Uterus (tissue), 2 donors: ENCODE measurements around the gene KRTAP10-8.

ENCODE experiments used
- CTCF ChIP-seq, 4 experiments: fragments of 200-600 bp in 2 of 4; fragments of 450-650 bp in 2 of 4; sonication (generic) in 2 of 4; IDR thresholded peaks; one replicate each; pipeline ENCODE4 v1.5.1; 2016 to 2019; ENCODE audit warnings: antibody characterized with exemption in 4 of 4, mild to moderate bottlenecking in 2 of 4, moderate library complexity in 1 of 4
- POLR2A ChIP-seq, 2 donors: fragments of 450-650 bp; IDR thresholded peaks; one replicate each; pipeline ENCODE4 v1.6.1; 2016; ENCODE audit warnings: antibody characterized with exemption in 2 of 2, mild to moderate bottlenecking in 1 of 2, moderate library complexity in 1 of 2

- TF ChIP-seq CTCF (IDR thresholded peaks at IDR 0.05) (no peak), POLR2A (IDR thresholded peaks at IDR 0.05) (no peak)
These were observed 44.3 kb upstream of the KRTAP10-8 start for GRCh38 chr21:44567481-44568171.
